ENCODE measurements around the gene ZFP36. TPM values are rescaled to one million over a fixed set of nuclear protein-coding genes. Genes with fewer than 3 reads are reported as not detected.

ZFP36 gene
- total and polyA plus RNA-seq, 12 donors: 22.8 to 194 (median 51.7) TPM

DNA sequence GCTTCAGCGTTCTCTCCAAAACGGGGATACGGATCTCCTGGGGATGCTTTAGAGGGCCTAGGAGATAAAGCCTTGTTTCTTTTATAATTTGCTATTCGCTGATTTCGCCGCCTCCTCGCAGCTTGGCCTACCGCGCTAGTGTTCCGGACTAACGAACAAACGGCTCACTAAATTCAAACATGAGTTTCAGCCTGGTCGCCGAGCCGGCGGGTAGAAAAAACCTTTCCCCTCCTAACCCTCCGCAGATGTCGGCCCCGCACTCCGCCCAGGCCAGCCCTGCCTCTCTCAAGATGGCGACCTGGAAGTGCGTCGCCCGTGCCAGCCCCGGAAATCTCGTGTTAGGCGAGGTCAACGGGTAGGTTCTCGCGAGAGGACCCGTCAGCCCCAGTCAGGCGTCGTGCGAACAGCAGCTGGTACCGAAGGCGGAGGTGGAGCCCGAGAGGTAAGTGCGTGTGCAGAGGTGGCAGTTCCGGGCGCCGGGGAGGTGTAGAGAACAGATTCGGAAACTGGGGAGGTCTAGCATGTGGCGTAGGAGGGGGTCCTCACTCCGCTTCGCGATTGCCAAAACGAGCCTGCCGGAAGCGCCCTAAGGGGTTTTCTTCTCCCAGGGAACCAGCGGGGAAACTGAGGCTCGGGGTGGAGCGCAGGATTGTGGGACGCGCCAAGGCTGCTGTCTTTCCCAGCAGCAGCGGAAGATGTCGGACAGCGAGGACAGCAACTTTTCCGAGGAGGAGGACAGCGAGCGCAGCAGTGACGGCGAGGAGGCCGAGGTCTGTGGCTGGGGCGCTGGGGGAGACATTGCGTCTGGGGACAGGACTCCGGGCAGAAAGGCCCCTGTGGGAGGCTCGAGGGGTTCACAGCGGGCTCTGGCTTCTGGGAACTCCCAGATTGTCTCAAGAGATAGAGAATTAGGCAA is 38.8 kb downstream of the ZFP36 start, which contains the start of gene SUPT5H:
Gene SUPT5H (plus strand): TSS at position 387 of the 916 bp plus-strand sequence. CDS start 309 bp downstream, at position 696.
- DNase-seq: peak; percentile 96 to 98
- Histone ChIP-seq H3K27me3 (no peaks in the 10 kb centered on the region), H3K4me1 (peaks cover 6 to 48% (median 35%) of the 10 kb centered on the region in 9 donors), H3K27ac (peak within 1 kb of the TSS; percentile 70 to 97 (median 93)), H3K9me3 (no peaks in the 10 kb centered on the region), H3K4me3 (peak within 1 kb of the TSS; percentile 72 to 97 (median 84)), H3K36me3 (peaks cover 0 to 30% (median 3%) of the 10 kb centered on the region in 9 donors)
- TF ChIP-seq, protein P1, sequence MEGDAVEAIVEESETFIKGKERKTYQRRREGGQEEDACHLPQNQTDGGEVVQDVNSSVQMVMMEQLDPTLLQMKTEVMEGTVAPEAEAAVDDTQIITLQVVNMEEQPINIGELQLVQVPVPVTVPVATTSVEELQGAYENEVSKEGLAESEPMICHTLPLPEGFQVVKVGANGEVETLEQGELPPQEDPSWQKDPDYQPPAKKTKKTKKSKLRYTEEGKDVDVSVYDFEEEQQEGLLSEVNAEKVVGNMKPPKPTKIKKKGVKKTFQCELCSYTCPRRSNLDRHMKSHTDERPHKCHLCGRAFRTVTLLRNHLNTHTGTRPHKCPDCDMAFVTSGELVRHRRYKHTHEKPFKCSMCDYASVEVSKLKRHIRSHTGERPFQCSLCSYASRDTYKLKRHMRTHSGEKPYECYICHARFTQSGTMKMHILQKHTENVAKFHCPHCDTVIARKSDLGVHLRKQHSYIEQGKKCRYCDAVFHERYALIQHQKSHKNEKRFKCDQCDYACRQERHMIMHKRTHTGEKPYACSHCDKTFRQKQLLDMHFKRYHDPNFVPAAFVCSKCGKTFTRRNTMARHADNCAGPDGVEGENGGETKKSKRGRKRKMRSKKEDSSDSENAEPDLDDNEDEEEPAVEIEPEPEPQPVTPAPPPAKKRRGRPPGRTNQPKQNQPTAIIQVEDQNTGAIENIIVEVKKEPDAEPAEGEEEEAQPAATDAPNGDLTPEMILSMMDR (IDR thresholded peaks at IDR 0.05): no peak
- peak; percentile 98 to 99 (median 99) for ATAC-seq
- intact Hi-C loops (cut with DNase I): loop anchor here in 3 of 10 donors (2.0 to 10.0 kb wide), 5 partner anchors 33 to 103 kb away; partner anchors contain the start of genes EID2B (in 2 of the 3), MED29 (in 1 of the 3), PAF1 (in 1 of the 3) and PLEKHG2 (in 1 of the 3)
- WGBS, 2 donors: 0% methylated on average over 68 of the region's 68 CpGs

DNA sequence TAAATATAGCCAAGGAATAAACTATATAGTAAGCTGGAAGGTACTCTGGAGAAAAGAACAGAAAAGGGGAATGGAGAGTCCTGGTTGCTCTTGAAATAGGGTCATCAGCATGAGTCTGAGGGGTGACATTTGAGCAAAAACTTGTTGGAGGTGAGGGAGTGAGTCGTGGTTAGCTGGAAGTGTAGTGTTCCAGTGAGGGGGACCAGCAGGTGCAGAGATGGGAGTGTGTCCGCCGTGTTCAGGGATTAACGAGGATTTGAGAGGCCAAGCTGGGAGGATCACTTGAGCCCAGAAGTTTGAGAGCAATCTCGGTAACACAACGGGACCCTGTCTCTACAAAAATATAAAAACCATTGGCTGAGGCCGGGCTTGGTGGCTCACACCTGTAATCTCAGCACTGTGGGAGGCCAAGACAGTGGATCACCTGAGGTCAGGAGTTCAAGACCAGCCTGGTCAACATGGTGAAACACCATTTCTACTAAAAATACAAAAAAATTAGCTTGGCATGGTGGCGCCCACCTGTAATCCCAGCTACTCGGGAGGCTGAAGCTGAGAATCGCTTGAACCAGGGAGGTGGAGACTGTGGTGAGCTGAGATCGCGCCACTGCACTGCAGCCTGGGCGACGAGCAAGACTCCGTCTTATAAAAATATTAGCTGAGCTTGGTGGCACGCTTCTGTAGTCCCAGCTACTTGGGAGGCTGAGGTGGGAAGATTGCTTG is 39.9 kb downstream of the ZFP36 start:
- DNase-seq (no peak), ATAC-seq (no peak)
- Histone ChIP-seq H3K4me1 (peaks cover 6 to 59% (median 36%) of the 10 kb centered on the region in 9 donors), H3K4me3 (peak overlapping the region in 9 of 10 donors; percentile 72 to 95 (median 84)), H3K27me3 (no peaks in the 10 kb centered on the region), H3K27ac (peak overlapping the region in 6 of 10 donors; percentile 93 to 97 (median 95)), H3K36me3 (peaks cover 0 to 38% (median 3%) of the 10 kb centered on the region in 9 donors), H3K9me3 (no peaks in the 10 kb centered on the region)
- intact Hi-C loops (cut with DNase I): loop anchor here in 3 of 10 donors (5.0 to 10.0 kb wide), 3 partner anchors 36 to 104 kb away; partner anchors contain the start of genes EID2B (in 2 of the 3), SAMD4B (in 1 of the 3) and TIMM50 (in 1 of the 3)
- TF ChIP-seq, protein P1 (IDR thresholded peaks at IDR 0.05): no peak
- 87 to 89% methylated on average over 16 of the region's 16 CpGs for WGBS, 2 donors

DNA sequence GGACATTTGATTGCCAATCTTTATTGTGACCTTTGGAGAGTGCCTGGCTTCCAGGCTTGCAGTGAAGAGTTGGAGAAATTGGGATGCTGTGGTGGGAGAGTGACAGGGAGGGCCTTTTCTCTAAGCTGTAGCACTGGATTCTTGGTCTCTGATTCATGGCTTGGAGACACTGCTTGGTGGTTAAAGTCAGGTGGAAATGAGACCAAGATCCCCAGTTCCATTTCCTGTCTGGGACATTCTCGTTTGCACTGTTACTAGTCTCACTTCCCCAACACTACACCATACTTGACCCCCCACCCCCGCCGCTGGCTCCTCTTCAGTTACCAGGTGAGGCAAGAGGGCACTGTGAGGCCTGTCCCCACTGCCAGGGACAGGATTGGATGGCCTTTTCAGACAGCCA is 41.6 kb downstream of the ZFP36 start:
- TF ChIP-seq, protein P1 (IDR thresholded peaks at IDR 0.05): no peak
- ATAC-seq (no peak), DNase-seq (no peak)
- H3K9me3 ChIP-seq: no peaks in the 10 kb centered on the region
- intact Hi-C loops (cut with DNase I): loop anchor here in 3 of 10 donors (5.0 to 10.0 kb wide), 3 partner anchors 34 to 106 kb away; partner anchors contain the start of genes EID2B (in 2 of the 3), SAMD4B (in 1 of the 3) and TIMM50 (in 1 of the 3)
- H3K27me3 ChIP-seq: no peaks in the 10 kb centered on the region
- 59 to 76% methylated on average over 3 of the region's 3 CpGs for WGBS, 2 donors
- H3K36me3 ChIP-seq: peaks cover 0 to 56% (median 5%) of the 10 kb centered on the region in 9 donors
- H3K27ac ChIP-seq: no peak overlapping the region
- H3K4me1 ChIP-seq: peaks cover 6 to 68% (median 36%) of the 10 kb centered on the region in 9 donors
- no peak overlapping the region for H3K4me3 ChIP-seq

All from heart right ventricle (tissue), 16 donors.